Astrocyte of the cerebellum (primary cell): ENCODE data around the gene GNB1L.

Experiments used
- DNase-seq: peaks from one replicate; pipeline ENCODE4 v3.0.0-alpha.2; 2011; ENCODE audit warnings: low read depth
- H3K4me3 ChIP-seq: 2 replicates; pipeline ENCODE4 v1.5.1; 2011; ENCODE audit warnings: mild to moderate bottlenecking, low read depth, low read length, moderate library complexity
- in situ Hi-C: cut with HindIII; loops from 2 replicates; pipeline ENCODE4 v1.10.0; 2017; ENCODE audit warnings: low sequenced_read_pairs
- TF ChIP-seq, protein P1 (sequence below): IDR thresholded peaks from 2 replicates; pipeline ENCODE4 v1.5.1; 2012; ENCODE audit warnings: low read length, low read depth, moderate library complexity, mild to moderate bottlenecking; ENCODE audit errors: missing control alignments

The GNB1L gene

DNA sequence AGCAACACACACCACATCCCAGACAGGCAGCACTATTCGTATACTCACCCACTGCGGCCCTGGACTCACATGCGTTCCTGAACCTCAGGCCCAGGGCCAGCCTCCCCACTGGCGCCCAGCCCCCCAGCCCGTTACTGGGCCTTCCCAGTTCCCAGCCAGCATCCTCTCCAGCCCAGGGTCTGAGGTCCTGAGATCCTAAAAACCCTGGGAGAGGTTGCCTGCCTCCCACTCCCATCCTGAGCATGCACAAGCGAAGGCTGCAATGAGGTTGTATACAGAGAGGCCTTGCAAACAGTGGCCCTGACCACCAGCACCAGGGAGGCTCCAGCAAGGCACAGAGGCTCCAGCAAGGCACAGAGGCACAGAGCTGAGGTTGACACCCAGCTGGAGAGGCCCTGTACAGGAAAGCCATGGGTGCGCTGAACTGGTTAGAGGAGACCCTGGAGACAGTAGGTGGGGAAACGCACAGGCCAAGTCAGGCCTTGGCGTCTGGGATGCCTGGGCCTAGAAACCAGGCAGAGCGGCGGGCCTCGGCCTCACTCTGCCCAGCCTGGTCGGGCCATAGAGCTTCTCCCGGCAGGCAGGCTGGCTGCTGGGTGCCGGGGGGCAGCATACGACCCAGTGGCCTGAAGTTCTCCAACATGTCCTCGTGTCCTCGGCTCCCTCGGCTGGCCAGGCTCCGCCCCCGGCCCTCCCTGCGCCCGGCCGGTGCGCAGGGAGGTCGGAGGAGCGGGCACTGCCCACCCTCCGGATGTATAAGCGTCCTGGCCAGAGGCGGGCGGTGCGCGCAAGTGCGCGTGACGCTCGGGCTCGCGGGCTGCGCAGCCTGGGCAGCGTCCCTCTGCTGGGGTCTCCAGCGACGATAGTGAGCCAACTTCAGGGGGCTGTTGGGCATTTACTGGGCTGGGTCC is 96.4 kb downstream of the GNB1L start:
- in situ Hi-C loops = loop anchor here (5.0 kb wide), 1 partner anchor 74 kb away; no protein-coding TSS in a partner anchor
- no peak for DNase-seq

DNA sequence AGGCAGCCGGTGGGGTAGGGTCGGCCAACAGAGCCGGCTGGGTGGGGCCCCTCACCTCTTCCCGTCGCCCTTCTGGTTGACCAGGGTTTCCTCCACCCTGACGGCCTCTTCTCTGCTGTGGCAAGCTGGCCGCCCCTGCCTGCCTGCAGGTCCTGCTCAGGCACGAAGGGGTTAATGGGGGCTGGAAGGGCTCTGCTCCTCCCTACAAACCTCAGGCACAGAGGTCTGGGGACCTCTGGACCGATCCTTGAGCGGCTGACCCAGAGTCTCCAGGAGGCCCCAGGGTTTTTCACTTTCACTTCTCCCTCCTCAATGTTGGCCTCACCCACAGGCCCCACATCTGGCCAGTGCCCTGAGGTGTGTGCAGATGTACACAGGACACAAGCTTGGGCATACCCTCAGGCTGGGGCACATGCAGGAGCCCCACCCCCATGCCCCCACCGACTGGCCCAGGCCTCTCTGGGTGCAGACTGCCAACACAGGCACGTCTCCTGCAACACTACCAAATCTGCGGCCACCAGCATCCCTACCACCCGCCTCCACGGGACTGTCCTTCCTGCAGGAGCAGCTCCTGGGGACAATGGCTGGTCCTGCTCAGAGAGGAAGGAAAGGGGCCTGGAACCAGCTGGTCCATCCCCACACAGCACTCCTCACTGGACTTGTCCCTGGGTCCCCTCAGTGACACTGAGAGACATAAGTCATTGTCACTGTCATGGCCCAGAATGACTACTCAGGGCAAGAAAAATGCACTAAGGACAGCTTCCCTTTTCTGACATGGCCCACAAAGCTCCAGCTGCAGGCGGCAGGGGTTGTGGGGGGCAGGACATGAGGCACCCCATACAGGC is 97.3 kb downstream of the GNB1L start:
- in situ Hi-C loops = loop anchor here (5.0 kb wide), 1 partner anchor 75 kb away; no protein-coding TSS in a partner anchor

More for the DNA sequence above, 96.4 kb downstream of the GNB1L start:
- TF ChIP-seq, protein P1, sequence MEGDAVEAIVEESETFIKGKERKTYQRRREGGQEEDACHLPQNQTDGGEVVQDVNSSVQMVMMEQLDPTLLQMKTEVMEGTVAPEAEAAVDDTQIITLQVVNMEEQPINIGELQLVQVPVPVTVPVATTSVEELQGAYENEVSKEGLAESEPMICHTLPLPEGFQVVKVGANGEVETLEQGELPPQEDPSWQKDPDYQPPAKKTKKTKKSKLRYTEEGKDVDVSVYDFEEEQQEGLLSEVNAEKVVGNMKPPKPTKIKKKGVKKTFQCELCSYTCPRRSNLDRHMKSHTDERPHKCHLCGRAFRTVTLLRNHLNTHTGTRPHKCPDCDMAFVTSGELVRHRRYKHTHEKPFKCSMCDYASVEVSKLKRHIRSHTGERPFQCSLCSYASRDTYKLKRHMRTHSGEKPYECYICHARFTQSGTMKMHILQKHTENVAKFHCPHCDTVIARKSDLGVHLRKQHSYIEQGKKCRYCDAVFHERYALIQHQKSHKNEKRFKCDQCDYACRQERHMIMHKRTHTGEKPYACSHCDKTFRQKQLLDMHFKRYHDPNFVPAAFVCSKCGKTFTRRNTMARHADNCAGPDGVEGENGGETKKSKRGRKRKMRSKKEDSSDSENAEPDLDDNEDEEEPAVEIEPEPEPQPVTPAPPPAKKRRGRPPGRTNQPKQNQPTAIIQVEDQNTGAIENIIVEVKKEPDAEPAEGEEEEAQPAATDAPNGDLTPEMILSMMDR = no peak
- no peak overlapping the region for H3K4me3 ChIP-seq

DNA sequence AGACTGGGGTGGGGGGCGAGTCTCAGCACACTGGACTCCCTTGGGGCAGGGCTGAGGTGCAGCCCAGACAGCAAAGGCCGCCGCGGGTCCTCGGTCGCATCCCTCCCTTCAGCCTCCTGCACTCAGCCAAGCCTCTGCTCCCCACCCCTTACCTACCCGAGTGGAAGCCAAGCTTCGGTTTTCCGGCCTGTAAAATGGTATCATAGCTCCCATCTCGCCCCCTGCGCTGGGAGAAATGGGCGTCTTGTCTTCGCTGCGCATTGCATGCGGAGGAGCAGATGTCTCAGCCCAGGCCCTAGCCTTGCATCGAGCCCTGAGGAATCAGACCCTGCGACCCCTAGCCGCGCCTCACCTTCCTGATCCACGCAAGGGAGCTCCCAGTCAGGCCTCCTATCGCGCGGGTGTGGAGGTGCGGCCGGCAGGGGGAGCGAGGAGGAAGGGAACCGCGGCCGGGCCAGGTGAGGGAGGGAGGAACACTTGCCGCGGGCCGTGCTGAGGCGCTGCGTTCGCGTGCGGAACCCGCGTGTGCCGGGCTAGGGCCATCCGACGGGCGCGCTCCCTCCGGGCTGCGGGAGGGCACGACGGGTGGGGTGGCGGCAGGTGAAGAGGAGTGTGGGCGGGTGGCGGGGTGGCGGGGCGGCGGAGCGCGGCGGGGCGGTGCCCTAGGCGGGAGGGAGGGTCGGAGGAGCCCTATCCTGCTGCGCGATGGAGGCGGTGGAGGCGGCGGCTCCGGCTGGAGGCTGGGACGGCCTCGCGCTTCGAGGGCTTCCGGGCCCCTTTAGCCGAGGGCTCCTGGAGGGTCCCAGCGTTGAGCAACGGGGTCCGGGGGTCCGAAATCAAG is 98.2 kb downstream of the GNB1L start:
- TF ChIP-seq, protein P1 = peak; percentile 56
- DNase-seq = no peak
- H3K4me3 ChIP-seq = no peak overlapping the region
- in situ Hi-C loops = loop anchor here (5.0 kb wide), 1 partner anchor 76 kb away; no protein-coding TSS in a partner anchor

More for the DNA sequence above, 97.3 kb downstream of the GNB1L start:
- TF ChIP-seq, protein P1 = no peak
- no peak for DNase-seq
- no peak overlapping the region for H3K4me3 ChIP-seq

DNA sequence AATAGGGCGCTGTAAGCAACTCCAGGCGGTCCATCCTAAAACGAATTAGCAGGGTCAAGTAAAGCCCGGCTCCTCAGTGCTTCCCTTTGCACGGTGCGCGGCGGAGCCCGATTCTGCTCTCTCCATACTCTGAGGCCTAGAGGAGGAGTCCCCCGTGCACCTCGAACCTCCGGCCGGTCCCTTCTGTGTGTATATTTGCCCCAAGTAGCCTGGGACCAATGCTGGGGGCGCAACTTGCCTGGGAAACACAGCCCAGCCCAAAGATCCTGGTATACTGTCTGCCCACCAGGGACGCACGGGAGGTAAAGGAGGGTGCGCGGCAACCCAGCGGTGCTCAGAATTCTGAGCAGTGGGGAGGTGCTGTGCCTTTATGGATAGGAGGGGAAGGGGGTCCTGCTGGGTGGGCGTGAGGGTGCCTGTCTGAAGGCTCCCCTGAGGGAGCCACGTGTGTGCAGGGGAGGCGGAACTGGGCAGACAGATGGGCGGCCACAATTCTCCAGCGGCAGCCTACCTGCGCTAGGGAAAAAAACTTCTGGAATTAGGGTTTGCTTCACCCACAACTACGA is 98.9 kb downstream of the GNB1L start:
- TF ChIP-seq, protein P1 = no peak
- no peak overlapping the region for H3K4me3 ChIP-seq
- no peak for DNase-seq
- in situ Hi-C loops = loop anchor here (5.0 kb wide), 1 partner anchor 76 kb away; no protein-coding TSS in a partner anchor

DNA sequence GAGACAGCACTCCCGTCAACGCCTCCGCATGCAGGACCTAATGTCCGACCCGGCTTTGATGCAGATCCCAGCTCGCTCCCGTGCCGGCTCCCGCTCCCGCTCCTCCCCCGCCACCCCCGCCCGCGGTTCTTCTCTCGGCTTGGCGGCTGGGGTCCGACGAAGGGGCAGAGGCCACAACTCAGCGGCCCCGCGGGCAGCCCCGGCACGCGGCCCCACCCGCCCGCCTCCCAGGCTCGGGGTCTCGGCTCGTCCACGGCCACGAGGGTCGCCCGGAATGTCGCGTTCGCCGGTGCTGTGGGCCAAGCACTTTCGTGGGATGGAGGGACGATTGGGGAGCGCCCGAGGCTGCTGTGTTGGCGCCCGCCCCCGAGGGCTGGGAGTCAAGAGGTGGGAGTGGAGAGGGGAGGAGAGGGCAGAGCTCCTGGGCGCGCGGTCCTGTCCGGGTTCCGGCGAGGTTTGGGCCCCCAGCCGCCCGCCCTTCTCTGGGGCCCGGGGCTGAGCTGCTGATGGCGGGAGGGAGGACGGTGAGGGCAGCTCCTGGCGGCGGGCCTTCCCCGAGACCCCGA is 99.4 kb downstream of the GNB1L start:
- TF ChIP-seq, protein P1 = no peak
- H3K4me3 ChIP-seq = no peak overlapping the region
- no peak for DNase-seq
- in situ Hi-C loops = loop anchor here (5.0 kb wide), 1 partner anchor 77 kb away; no protein-coding TSS in a partner anchor
